HCT116 (cell line): ENCODE data around the gene COL18A1. TPM values are rescaled to one million over a fixed set of nuclear protein-coding genes. Genes with fewer than 3 reads are reported as not detected.

Source experiments
- ATAC-seq: fragments of 200-7000 bp; cut with Tn5 transposase; 2 replicates; pipeline ENCODE4 v1.9.1; 2020; ENCODE audit warnings: mild to moderate bottlenecking, moderate library complexity
- BruUV-seq: library from RNA; stranded (reverse); fragments of 400-500 nt; replicated peaks from 2 replicates; lab custom pipeline; 2021; lab: Mats Ljungman, UMichigan
- CTCF ChIA-PET: fragments of 300-600 bp; sonication (Branson Sonifier 250); formaldehyde crosslinking; loops from one replicate; lab custom pipeline; 2021; ENCODE audit warnings: antibody characterized with exemption; lab: Charles Lee
- POLR2A ChIA-PET: fragments of 300-600, 350-600 bp; sonication (Branson Sonifier 250); formaldehyde crosslinking; loops from one replicate; lab custom pipeline; 2021; ENCODE audit warnings: antibody characterized with exemption; lab: Charles Lee
- RAD21 ChIA-PET, 2 experiments: fragments of 300-600 bp; sonication (Branson Sonifier 250); formaldehyde crosslinking; loops; one replicate each; lab custom pipeline; 2023; ENCODE audit warnings: low total read pairs in 2 of 2; ENCODE audit not compliant: uncharacterized antibody in 2 of 2, unreplicated experiment in 2 of 2, low non-redundant PET in 1 of 2; lab: Charles Lee
- DNase-seq: peaks from one replicate; pipeline ENCODE4 v3.0.0-alpha.2; 2010; ENCODE audit warnings: low read depth, low spot score
- H2AFZ ChIP-seq: fragments of 200-600 bp; shearing (Covaris generic), sonication (generic); 2 replicates; pipeline ENCODE4 v1.6.1; 2017; ENCODE audit warnings: low read depth, mixed run types, mixed read lengths, antibody characterized with exemption, low read length; ENCODE audit not compliant: poor library complexity, severe bottlenecking
- H3K27ac ChIP-seq: 2 replicates; pipeline ENCODE4 v1.5.1; 2012; ENCODE audit warnings: low read depth, low read length
- H3K27me3 ChIP-seq: fragments of 200-600 bp; sonication (generic); 2 replicates; pipeline ENCODE4 v1.6.1; 2016; ENCODE audit warnings: mixed run types, low read length, mixed read lengths; ENCODE audit not compliant: insufficient read depth
- H3K36me3 ChIP-seq, 2 experiments: fragments of 200-500 bp in 1 of 2; fragments of 200-600 bp in 1 of 2; sonication (Bioruptor generic) in 1 of 2; sonication (generic) in 1 of 2; 2 replicates each; pipeline versions ENCODE4 v1.5.1 to v1.6.1; 2014 to 2016; ENCODE audit warnings: low read length in 2 of 2, inconsistent platforms in 1 of 2, mixed read lengths in 1 of 2, mixed run types in 1 of 2; ENCODE audit not compliant: insufficient read depth in 2 of 2, control insufficient read depth in 1 of 2
- H3K4me1 ChIP-seq, 2 experiments: fragments of 200-600 bp in 1 of 2; sonication (generic) in 1 of 2; 2 replicates each; pipeline versions ENCODE4 v1.5.1 to v1.6.1; 2012 to 2017; ENCODE audit warnings: low read length in 2 of 2, inconsistent platforms in 1 of 2, mild to moderate bottlenecking in 1 of 2, mixed read lengths in 1 of 2, mixed run types in 1 of 2, moderate library complexity in 1 of 2; ENCODE audit not compliant: insufficient read depth in 2 of 2, control insufficient read depth in 1 of 2
- H3K4me2 ChIP-seq: fragments of 200-600 bp; sonication (generic); 2 replicates; pipeline ENCODE4 v1.6.1; 2017; ENCODE audit warnings: mixed run types, low read length, mixed read lengths
- H3K4me3 ChIP-seq, 2 experiments: fragments of 200-600 bp in 1 of 2; sonication (generic) in 1 of 2; replicated peaks in 1 of 2; 2 replicates each; pipeline ENCODE4 v1.5.1; 2011 to 2016; ENCODE audit warnings: low read length in 2 of 2, control low read depth in 1 of 2, low read depth in 1 of 2, mild to moderate bottlenecking in 1 of 2, mixed read lengths in 1 of 2, mixed run types in 1 of 2
- H3K79me2 ChIP-seq: fragments of 200-600 bp; sonication (generic); 2 replicates; pipeline ENCODE4 v1.6.1; 2017; ENCODE audit warnings: mild to moderate bottlenecking, mixed run types, low read length, moderate library complexity, mixed read lengths; ENCODE audit not compliant: insufficient read depth
- H3K9ac ChIP-seq: fragments of 200-600 bp; sonication (generic); 2 replicates; pipeline ENCODE4 v1.6.1; 2016; ENCODE audit warnings: low read length, mixed read lengths
- H3K9me2 ChIP-seq: fragments of 200-600 bp; sonication (generic), shearing (Covaris generic); 2 replicates; pipeline ENCODE4 v1.6.1; 2017; ENCODE audit warnings: mixed run types, mild to moderate bottlenecking, moderate library complexity; ENCODE audit not compliant: insufficient read depth
- H3K9me3 ChIP-seq, 2 experiments: fragments of 200-500 bp in 1 of 2; fragments of 200-600 bp in 1 of 2; sonication (Bioruptor generic) in 1 of 2; sonication (generic) in 1 of 2; 2 replicates each; pipeline ENCODE4 v1.6.1; 2014 to 2017; ENCODE audit warnings: low read length in 2 of 2, mixed read lengths in 2 of 2, inconsistent platforms in 1 of 2, low read depth in 1 of 2, mild to moderate bottlenecking in 1 of 2, mixed run types in 1 of 2, moderate library complexity in 1 of 2; ENCODE audit not compliant: control insufficient read depth in 1 of 2, insufficient read depth in 1 of 2
- H4K20me1 ChIP-seq: fragments of 200-600 bp; sonication (generic), shearing (Covaris generic); 2 replicates; pipeline ENCODE4 v1.6.1; 2017; ENCODE audit warnings: mixed run types, mild to moderate bottlenecking, moderate library complexity; ENCODE audit not compliant: insufficient read depth
- ELF1 ChIP-seq: IDR thresholded peaks from 2 replicates; pipeline ENCODE4 v1.6.1; 2012; ENCODE audit warnings: low read depth, borderline replicate concordance
- POLR2AphosphoS5 ChIP-seq: IDR thresholded peaks from 2 replicates; pipeline ENCODE4 v1.6.1; 2011; ENCODE audit warnings: mild to moderate bottlenecking, low read depth, low read length, moderate library complexity
- REST ChIP-seq: IDR thresholded peaks from 2 replicates; pipeline ENCODE4 v1.6.1; 2012; ENCODE audit warnings: low read depth
- YY1 ChIP-seq: IDR thresholded peaks from 2 replicates; pipeline ENCODE4 v1.6.1; 2011; ENCODE audit warnings: low read length, low read depth, moderate library complexity, mild to moderate bottlenecking; ENCODE audit not compliant: insufficient replicate concordance; ENCODE audit errors: extremely low read depth
- ZFX ChIP-seq: fragments of 450-650 bp; IDR thresholded peaks from 2 replicates; pipeline ENCODE4 v1.6.1; 2017
- ZNF274 ChIP-seq: fragments of 200-500 bp; sonication (Bioruptor generic); IDR thresholded peaks from 2 replicates; pipeline ENCODE4 v1.6.1; 2014; ENCODE audit warnings: mild to moderate bottlenecking, low read depth, low read length, inconsistent platforms
- intact Hi-C: fragments of 100-400 bp; cut with micrococcal nuclease; formaldehyde crosslinking; loops from 2 replicates; pipeline ENCODE4 v1.10.0; 2022
- total RNA-seq: library from RNA; stranded (reverse); gene quantifications from one replicate; pipeline ENCODE4 v1.2.1, GENCODE V29; 2021; ENCODE audit not compliant: unreplicated experiment

COL18A1 gene
- total RNA-seq, 1 experiment from 2014 or later = 59.5 TPM

- intact Hi-C loops = no loop called here
- Histone ChIP-seq H3K4me2 (no peak overlapping the region), H3K9me3 (no peaks in the 10 kb centered on the region), H3K36me3 (no peaks in the 10 kb centered on the region), H2AFZ (no peak overlapping the region), H4K20me1 (no peaks in the 10 kb centered on the region), H3K27ac (no peak overlapping the region), H3K9me2 (no peaks in the 10 kb centered on the region), H3K4me3 (no peak overlapping the region), H3K27me3 (no peaks in the 10 kb centered on the region), H3K4me1 (peaks cover 10 to 21% of the 10 kb centered on the region in 2 experiments), H3K79me2 (no peaks in the 10 kb centered on the region), H3K9ac (no peak overlapping the region)
- DNase-seq = no peak
- POLR2A ChIA-PET = no interaction called here
- BruUV-seq = no TSS peak
- RAD21 ChIA-PET = no interaction called here
- ATAC-seq = no peak
- CTCF ChIA-PET = no interaction called here
- TF ChIP-seq YY1 (no peak), POLR2AphosphoS5 (no peak), ELF1 (no peak), ZFX (no peak), ZNF274 (no peak), REST (no peak)
These were observed 143.9 kb downstream of the COL18A1 start for GRCh38 chr21:45548711-45549491.
